Measurements from ENCODE around the gene CTLA4. TPM values are rescaled to one million over a fixed set of nuclear protein-coding genes. Genes with fewer than 3 reads are reported as not detected.

The CTLA4 gene
- total RNA-seq: not detected in 2 replicates

GRCh38 chr2:203867561-203868200 is at the start of gene CTLA4:
CTLA4 (plus strand) TSS chr2:203867771; CDS start chr2:203867943, 172 bp downstream.

Other genes starting within 250 kb of the CTLA4 start
- 0.12 TPM in 1 of 2 replicates, not detected in the other for gene CD28, start 161.1 kb upstream of the CTLA4 start, total RNA-seq
- not detected in 2 replicates for gene ICOS, start 69.0 kb downstream of the CTLA4 start, total RNA-seq